ENCODE measurements around the gene HP1BP3. TPM values are rescaled to one million over a fixed set of nuclear protein-coding genes. Genes with fewer than 3 reads are reported as not detected.
A peak's percentile ranks its signal among the peaks of the same experiment; 100 is the strongest.

The HP1BP3 gene
- total RNA-seq, 1 donor from 2014 or later, result 228 TPM

- peak overlapping the region; percentile 88 for H3K4me3 Mint-ChIP-seq (ENCODE audit: unreplicated experiment)
- H3K27ac Mint-ChIP-seq (ENCODE audit: unreplicated experiment), result peak overlapping the region; percentile 98
- no peak for TF ChIP-seq CTCF (IDR thresholded peaks at IDR 0.05)
- H3K4me1 Mint-ChIP-seq (ENCODE audit: unreplicated experiment), result peaks cover 38% of the 10 kb centered on the region
- DNase-seq (ENCODE audit: extremely low spot score, unreplicated experiment), result no peak
- H3K36me3 Mint-ChIP-seq (ENCODE audit: unreplicated experiment), result no peaks in the 10 kb centered on the region
- no peaks in the 10 kb centered on the region for H3K27me3 Mint-ChIP-seq (ENCODE audit: unreplicated experiment)
- H3K9me3 Mint-ChIP-seq (ENCODE audit: unreplicated experiment), result no peaks in the 10 kb centered on the region
Measured at GRCh38 chr1:20787840-20788795, 1.0 kb upstream of the HP1BP3 start.

- Mint-ChIP-seq H3K27me3 (ENCODE audit: unreplicated experiment) (no peaks in the 10 kb centered on the region), H3K4me3 (ENCODE audit: unreplicated experiment) (peak overlapping the region; percentile 98), H3K36me3 (ENCODE audit: unreplicated experiment) (no peaks in the 10 kb centered on the region), H3K9me3 (ENCODE audit: unreplicated experiment) (no peaks in the 10 kb centered on the region), H3K27ac (ENCODE audit: unreplicated experiment) (peak overlapping the region; percentile 94), H3K4me1 (ENCODE audit: unreplicated experiment) (peaks cover 34% of the 10 kb centered on the region)
- no peak for TF ChIP-seq CTCF (IDR thresholded peaks at IDR 0.05)
- peak; percentile 99 for DNase-seq (ENCODE audit: extremely low spot score, unreplicated experiment)
Measured at GRCh38 chr1:20786253-20787028, 666 bp downstream of the HP1BP3 start.

- H3K27me3 Mint-ChIP-seq (ENCODE audit: unreplicated experiment), result no peaks in the 10 kb centered on the region
- no peak for DNase-seq (ENCODE audit: extremely low spot score, unreplicated experiment)
- H3K9me3 Mint-ChIP-seq (ENCODE audit: unreplicated experiment), result no peaks in the 10 kb centered on the region
- peaks cover 3% of the 10 kb centered on the region for H3K36me3 Mint-ChIP-seq (ENCODE audit: unreplicated experiment)
- no peak for TF ChIP-seq CTCF (IDR thresholded peaks at IDR 0.05)
- peak overlapping the region; percentile 94 for H3K27ac Mint-ChIP-seq (ENCODE audit: unreplicated experiment)
- peaks cover 40% of the 10 kb centered on the region for H3K4me1 Mint-ChIP-seq (ENCODE audit: unreplicated experiment)
- peak overlapping the region; percentile 98 for H3K4me3 Mint-ChIP-seq (ENCODE audit: unreplicated experiment)
Measured at GRCh38 chr1:20785907-20786252, 1.2 kb downstream of the HP1BP3 start.

GRCh38 chr1:20775700-20776099, 11.4 kb downstream of the HP1BP3 start:
- no peak overlapping the region for H3K27ac Mint-ChIP-seq (ENCODE audit: unreplicated experiment)
- no peak overlapping the region for H3K4me3 Mint-ChIP-seq (ENCODE audit: unreplicated experiment)

More at GRCh38 chr1:20775700-20776099, 11.4 kb downstream of the HP1BP3 start:
- H3K36me3 Mint-ChIP-seq (ENCODE audit: unreplicated experiment), result peaks cover 48% of the 10 kb centered on the region
- no peak for DNase-seq (ENCODE audit: extremely low spot score, unreplicated experiment)
- H3K9me3 Mint-ChIP-seq (ENCODE audit: unreplicated experiment), result no peaks in the 10 kb centered on the region
- H3K27me3 Mint-ChIP-seq (ENCODE audit: unreplicated experiment), result no peaks in the 10 kb centered on the region
- no peak for TF ChIP-seq CTCF (IDR thresholded peaks at IDR 0.05)
- peaks cover 13% of the 10 kb centered on the region for H3K4me1 Mint-ChIP-seq (ENCODE audit: unreplicated experiment)
